HS-27A (cell line): Measurements from ENCODE around the gene NAGLU.
"Not testable (repeated sequence)": the region's sequence is repeated elsewhere in the genome, so short reads cannot be mapped to it uniquely, and the experiment has no call there.

Experiments used
- DNase-seq: peaks from one replicate; pipeline ENCODE4 v3.0.0-alpha.2; 2012; ENCODE audit warnings: low read depth, missing footprints

Gene NAGLU

GRCh38 chr17:42545755-42546505 lies 9.9 kb downstream of the NAGLU start:
- DNase-seq: not testable (repeated sequence)

- DNase-seq: no peak
These were observed 11.0 kb downstream of the NAGLU start for GRCh38 chr17:42547001-42547461.

GRCh38 chr17:42547698-42548069 lies 11.6 kb downstream of the NAGLU start:
- no peak for DNase-seq

GRCh38 chr17:42548070-42548837 lies 12.2 kb downstream of the NAGLU start:
- DNase-seq: no peak

- no peak for DNase-seq
These were observed 13.1 kb downstream of the NAGLU start for GRCh38 chr17:42548993-42549755.

GRCh38 chr17:42552736-42553135 lies 16.7 kb downstream of the NAGLU start, which contains the start of gene HSD17B1:
Gene HSD17B1 (plus strand): TSS chr17:42552923. CDS start chr17:42552934, 11 bp downstream.
- not testable (repeated sequence) for DNase-seq

GRCh38 chr17:42553161-42553818 lies 17.2 kb downstream of the NAGLU start:
- no peak for DNase-seq

GRCh38 chr17:42553866-42554249 lies 17.8 kb downstream of the NAGLU start:
- no peak for DNase-seq

GRCh38 chr17:42554250-42555121 lies 18.4 kb downstream of the NAGLU start:
- DNase-seq: no peak

- DNase-seq: no peak
These were observed 19.1 kb downstream of the NAGLU start for GRCh38 chr17:42555122-42555622.

- DNase-seq: not testable (repeated sequence)
These were observed 20.0 kb downstream of the NAGLU start for GRCh38 chr17:42555961-42556617.

GRCh38 chr17:42559075-42559474 lies 23.0 kb downstream of the NAGLU start:
- no peak for DNase-seq

GRCh38 chr17:42560246-42560645 lies 24.2 kb downstream of the NAGLU start:
- DNase-seq: no peak

- DNase-seq: peak; percentile 86
These were observed 25.9 kb downstream of the NAGLU start, which contains the start of gene COASY for GRCh38 chr17:42561897-42562387. Gene COASY (plus strand): TSS chr17:42562148. CDS start chr17:42562623, 475 bp downstream.

GRCh38 chr17:42562388-42563142 lies 26.5 kb downstream of the NAGLU start:
- no peak for DNase-seq

GRCh38 chr17:42563143-42563509 lies 27.1 kb downstream of the NAGLU start:
- DNase-seq: no peak

GRCh38 chr17:42563543-42563942 lies 27.5 kb downstream of the NAGLU start:
- DNase-seq: no peak

- no peak for DNase-seq
These were observed 27.9 kb downstream of the NAGLU start for GRCh38 chr17:42563950-42564349.
